B cell (primary cell): ENCODE data around the gene RBP4. TPM values are rescaled to one million over a fixed set of nuclear protein-coding genes. Genes with fewer than 3 reads are reported as not detected.

ENCODE experiments used
- ATAC-seq: fragments of 200-7000 bp; cut with Tn5 transposase; one replicate; pipeline ENCODE4 v1.10.0; 2021; ENCODE audit warnings: low read depth, mild to moderate bottlenecking, moderate number of reproducible peaks, moderate library complexity
- CTCF ChIA-PET: fragments of 350-600 bp; sonication (Branson Sonifier 250); formaldehyde crosslinking; loops from one replicate; lab custom pipeline; 2021; ENCODE audit warnings: antibody characterized with exemption, inconsistent platforms; lab: Charles Lee
- POLR2A ChIA-PET: fragments of 350-600 bp; sonication (Branson Sonifier 250); formaldehyde crosslinking; loops from one replicate; lab custom pipeline; 2021; ENCODE audit warnings: antibody characterized with exemption; lab: Charles Lee
- DNase-seq: peaks from one replicate; pipeline ENCODE4 v3.0.0; 2013
- H2AFZ ChIP-seq: 2 replicates; pipeline ENCODE4 v1.6.1; 2012; ENCODE audit warnings: mild to moderate bottlenecking, low read depth, low read length; ENCODE audit not compliant: insufficient read depth, poor library complexity, severe bottlenecking
- H3K27ac ChIP-seq, 2 donors: 1 replicate in 1 of 2; 2 replicates in 1 of 2; pipeline ENCODE4 v1.5.1; 2012 to 2013; ENCODE audit warnings: low read length in 2 of 2, mild to moderate bottlenecking in 2 of 2, moderate library complexity in 1 of 2
- H3K27me3 ChIP-seq, 4 experiments: fragments of 200-600 bp in 1 of 4; sonication (generic) in 1 of 4; replicated peaks in 1 of 4; 1 replicate in 2 of 4; 2 replicates in 2 of 4; pipeline versions ENCODE4 v1.6.1 to v1.7.0; 2013 to 2016; ENCODE audit warnings: low read length in 3 of 4, mild to moderate bottlenecking in 2 of 4, mixed read lengths in 1 of 4, moderate library complexity in 1 of 4; ENCODE audit not compliant: insufficient read depth in 4 of 4, control insufficient read depth in 3 of 4; ENCODE audit errors: control extremely low read depth in 1 of 4
- H3K36me3 ChIP-seq, 2 experiments: replicated peaks in 1 of 2; 1 replicate in 1 of 2; 2 replicates in 1 of 2; pipeline versions ENCODE4 v1.6.1 to v1.7.1; 2013; ENCODE audit warnings: low read length in 1 of 2; ENCODE audit not compliant: insufficient read depth in 2 of 2, control insufficient read depth in 1 of 2; ENCODE audit errors: control extremely low read depth in 1 of 2, extremely low read depth in 1 of 2
- H3K4me1 ChIP-seq, 2 donors: fragments of 200-600 bp in 1 of 2; sonication (generic) in 1 of 2; 1 replicate in 1 of 2; 2 replicates in 1 of 2; pipeline versions ENCODE4 v1.5.1 to v1.6.1; 2013 to 2017; ENCODE audit warnings: low read length in 2 of 2; ENCODE audit not compliant: control insufficient read depth in 2 of 2, insufficient read depth in 2 of 2
- H3K4me2 ChIP-seq: replicated peaks from 2 replicates; pipeline ENCODE3; 2012; ENCODE audit warnings: mild to moderate bottlenecking, low read depth, low read length; ENCODE audit not compliant: poor library complexity, severe bottlenecking
- H3K4me3 ChIP-seq, 5 experiments: fragments of 200-600 bp in 1 of 5; sonication (generic) in 1 of 5; 1 replicate in 3 of 5; 2 replicates in 2 of 5; pipeline versions ENCODE4 v1.5.1 to v1.7.0; 2011 to 2016; ENCODE audit warnings: low read length in 4 of 5, mild to moderate bottlenecking in 4 of 5, low read depth in 2 of 5, control low read depth in 1 of 5, moderate library complexity in 1 of 5; ENCODE audit not compliant: insufficient read depth in 1 of 5; ENCODE audit errors: control extremely low read depth in 1 of 5, extremely low read depth in 1 of 5
- H3K79me2 ChIP-seq: fragments of 200-600 bp; sonication (generic); one replicate; pipeline ENCODE4 v1.6.0; 2016; ENCODE audit warnings: low read length; ENCODE audit not compliant: control insufficient read depth, insufficient read depth
- H3K9ac ChIP-seq: fragments of 200-600 bp; sonication (generic); 2 replicates; pipeline ENCODE4 v1.6.1; 2017; ENCODE audit warnings: mild to moderate bottlenecking, low read length, moderate library complexity
- H3K9me3 ChIP-seq, 3 donors: one replicate each; pipeline versions ENCODE4 v1.6.1 to v1.7.1; 2013; ENCODE audit warnings: low read length in 2 of 3; ENCODE audit not compliant: control insufficient read depth in 2 of 3, insufficient read depth in 1 of 3; ENCODE audit errors: control extremely low read depth in 1 of 3
- H4K20me1 ChIP-seq: 2 replicates; pipeline ENCODE4 v1.6.0; 2012; ENCODE audit warnings: mild to moderate bottlenecking, low read length; ENCODE audit not compliant: insufficient read depth, control insufficient read depth, poor library complexity, severe bottlenecking
- H3K27ac Mint-ChIP-seq: one replicate; pipeline ENCODE4 v1.8.0; 2021; ENCODE audit warnings: mixed read lengths
- H3K27me3 Mint-ChIP-seq: one replicate; pipeline ENCODE4 v1.8.0; 2021; ENCODE audit warnings: mixed read lengths
- H3K4me1 Mint-ChIP-seq: one replicate; pipeline ENCODE4 v1.8.0; 2021; ENCODE audit warnings: mixed read lengths
- H3K4me3 Mint-ChIP-seq: one replicate; pipeline ENCODE4 v1.8.0; 2021; ENCODE audit warnings: mixed read lengths
- H3K9me3 Mint-ChIP-seq: one replicate; pipeline ENCODE4 v1.8.0; 2022; ENCODE audit warnings: mixed read lengths; ENCODE audit not compliant: insufficient read depth
- EZH2 ChIP-seq: IDR thresholded peaks from 2 replicates; pipeline ENCODE4 v1.6.1; 2012; ENCODE audit warnings: borderline replicate concordance, low read depth, mild to moderate bottlenecking, moderate library complexity, low read length; ENCODE audit not compliant: insufficient read depth, poor library complexity, severe bottlenecking
- WGBS: methylation state at CpG from one replicate; pipeline ENCODE4 v1.1.5; 2013; ENCODE audit warnings: missing lambda C conversion rate; ENCODE audit not compliant: insufficient coverage; 5-methylcytosine and 5-hydroxymethylcytosine counted together
- intact Hi-C: fragments of 100-400 bp; cut with micrococcal nuclease; formaldehyde crosslinking; loops from one replicate; pipeline ENCODE4 v1.10.0; 2022
- polyA plus RNA-seq: library from polyadenylated mRNA; depleted of rRNA; stranded (reverse); fragments of >200 nt; gene quantifications from 2 replicates; pipeline ENCODE4 v1.2.3, GENCODE V29; 2012
- total RNA-seq, 2 donors: library from RNA; stranded (reverse); fragments of 120-200 nt in 1 of 2; gene quantifications; 1 replicate in 1 of 2; 2 replicates in 1 of 2; pipeline versions ENCODE4 v1.2.3 to v1.2.4, GENCODE V29; 2013 to 2022
- TF ChIP-seq, protein P1 (sequence below): fragments of 200-600 bp; IDR thresholded peaks from one replicate; pipeline ENCODE4 v1.8.0; 2022; ENCODE audit warnings: antibody characterized with exemption, mild to moderate bottlenecking

The RBP4 gene
- total and polyA plus RNA-seq, 2 donors (not counting 1 experiment from before 2014, with no cell fraction given), result not detected

DNA sequence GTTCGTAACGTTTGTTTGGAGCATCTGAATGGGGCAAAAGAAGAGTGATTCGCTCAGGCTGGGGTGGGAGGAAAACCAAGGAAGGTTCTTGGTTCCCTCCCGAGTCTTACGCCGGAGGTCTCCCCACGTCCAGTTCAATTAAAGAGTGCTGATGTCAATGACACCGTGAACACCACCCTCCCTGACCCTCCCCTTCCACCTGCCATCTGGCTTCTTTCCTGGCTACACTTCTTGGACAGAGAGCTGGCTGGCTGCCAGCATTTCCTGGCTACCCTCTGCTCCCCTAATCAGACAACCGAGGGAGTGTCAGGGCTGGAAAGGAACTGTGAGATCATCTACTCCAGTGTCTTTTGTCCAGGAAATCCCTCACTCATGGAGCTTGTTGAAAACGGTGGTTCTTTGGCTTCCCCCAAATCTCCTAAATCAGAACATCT is 58.7 kb downstream of the RBP4 start:
- Histone ChIP-seq H3K27ac (no peak overlapping the region), H3K4me3 (no peak overlapping the region), H4K20me1 (no peaks in the 10 kb centered on the region), H3K4me2 (no peak overlapping the region), H3K9ac (no peak overlapping the region), H3K36me3 (no peaks in the 10 kb centered on the region), H3K9me3 (no peaks in the 10 kb centered on the region), H2AFZ (no peak overlapping the region), H3K79me2 (no peaks in the 10 kb centered on the region), H3K27me3 (peaks cover 0 to 4% (median 0%) of the 10 kb centered on the region in 4 experiments), H3K4me1 (no peaks in the 10 kb centered on the region)
- POLR2A ChIA-PET, result no interaction called here
- 35% methylated on average over 5 of the region's 10 CpGs for WGBS
- Mint-ChIP-seq H3K27me3 (peaks cover 21% of the 10 kb centered on the region), H3K4me3 (no peak overlapping the region), H3K4me1 (peaks cover 2% of the 10 kb centered on the region), H3K27ac (no peak overlapping the region), H3K9me3 (no peaks in the 10 kb centered on the region)
- DNase-seq (no peak), ATAC-seq (no peak)
- intact Hi-C loops, result no loop called here
- TF ChIP-seq, protein P1, sequence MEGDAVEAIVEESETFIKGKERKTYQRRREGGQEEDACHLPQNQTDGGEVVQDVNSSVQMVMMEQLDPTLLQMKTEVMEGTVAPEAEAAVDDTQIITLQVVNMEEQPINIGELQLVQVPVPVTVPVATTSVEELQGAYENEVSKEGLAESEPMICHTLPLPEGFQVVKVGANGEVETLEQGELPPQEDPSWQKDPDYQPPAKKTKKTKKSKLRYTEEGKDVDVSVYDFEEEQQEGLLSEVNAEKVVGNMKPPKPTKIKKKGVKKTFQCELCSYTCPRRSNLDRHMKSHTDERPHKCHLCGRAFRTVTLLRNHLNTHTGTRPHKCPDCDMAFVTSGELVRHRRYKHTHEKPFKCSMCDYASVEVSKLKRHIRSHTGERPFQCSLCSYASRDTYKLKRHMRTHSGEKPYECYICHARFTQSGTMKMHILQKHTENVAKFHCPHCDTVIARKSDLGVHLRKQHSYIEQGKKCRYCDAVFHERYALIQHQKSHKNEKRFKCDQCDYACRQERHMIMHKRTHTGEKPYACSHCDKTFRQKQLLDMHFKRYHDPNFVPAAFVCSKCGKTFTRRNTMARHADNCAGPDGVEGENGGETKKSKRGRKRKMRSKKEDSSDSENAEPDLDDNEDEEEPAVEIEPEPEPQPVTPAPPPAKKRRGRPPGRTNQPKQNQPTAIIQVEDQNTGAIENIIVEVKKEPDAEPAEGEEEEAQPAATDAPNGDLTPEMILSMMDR, result no peak
- no peak for TF ChIP-seq EZH2
- CTCF ChIA-PET, result interaction anchor here (1.6 kb wide), 1 partner anchor 316 kb away, joined by 5 read pairs; no protein-coding TSS in a partner anchor

Other genes starting within 250 kb of the RBP4 start
- gene MYOF, start 118.9 kb downstream of the RBP4 start, total RNA-seq, result 0.07 and 0.24 TPM in 2 replicates
- 0.18 and 0.33 TPM in 2 replicates for gene MYOF, start 118.9 kb downstream of the RBP4 start, polyA plus RNA-seq
- 0.19 and 0.27 TPM in 2 replicates for gene CEP55, start 104.6 kb downstream of the RBP4 start, total RNA-seq
- gene CEP55, start 104.6 kb downstream of the RBP4 start, polyA plus RNA-seq, result 0.12 and 0.16 TPM in 2 replicates
- gene FFAR4, start 34.6 kb downstream of the RBP4 start, total RNA-seq, result not detected in 2 replicates
- not detected in 2 replicates for gene FFAR4, start 34.6 kb downstream of the RBP4 start, polyA plus RNA-seq
- gene PDE6C, start 11.3 kb upstream of the RBP4 start, total RNA-seq, result not detected in 2 replicates
- not detected in 2 replicates for gene PDE6C, start 11.3 kb upstream of the RBP4 start, polyA plus RNA-seq
- gene FRA10AC1, start 101.4 kb upstream of the RBP4 start, total RNA-seq, result 29.7 and 31.2 TPM in 2 replicates
- gene FRA10AC1, start 101.4 kb upstream of the RBP4 start, polyA plus RNA-seq, result 5.0 and 7.9 TPM in 2 replicates
- not detected in 2 replicates for gene LGI1, start 156.7 kb upstream of the RBP4 start, total RNA-seq
- gene LGI1, start 156.7 kb upstream of the RBP4 start, polyA plus RNA-seq, result not detected in 2 replicates